Measurements from ENCODE around the gene SLC50A1. TPM values are rescaled to one million over a fixed set of nuclear protein-coding genes. Genes with fewer than 3 reads are reported as not detected.
A peak's percentile ranks its signal among the peaks of the same experiment; 100 is the strongest.

The SLC50A1 gene
- 14.9 and 28.7 TPM in 2 replicates for total RNA-seq (2014; rRNA removed; shearing (Covaris generic))

DNA sequence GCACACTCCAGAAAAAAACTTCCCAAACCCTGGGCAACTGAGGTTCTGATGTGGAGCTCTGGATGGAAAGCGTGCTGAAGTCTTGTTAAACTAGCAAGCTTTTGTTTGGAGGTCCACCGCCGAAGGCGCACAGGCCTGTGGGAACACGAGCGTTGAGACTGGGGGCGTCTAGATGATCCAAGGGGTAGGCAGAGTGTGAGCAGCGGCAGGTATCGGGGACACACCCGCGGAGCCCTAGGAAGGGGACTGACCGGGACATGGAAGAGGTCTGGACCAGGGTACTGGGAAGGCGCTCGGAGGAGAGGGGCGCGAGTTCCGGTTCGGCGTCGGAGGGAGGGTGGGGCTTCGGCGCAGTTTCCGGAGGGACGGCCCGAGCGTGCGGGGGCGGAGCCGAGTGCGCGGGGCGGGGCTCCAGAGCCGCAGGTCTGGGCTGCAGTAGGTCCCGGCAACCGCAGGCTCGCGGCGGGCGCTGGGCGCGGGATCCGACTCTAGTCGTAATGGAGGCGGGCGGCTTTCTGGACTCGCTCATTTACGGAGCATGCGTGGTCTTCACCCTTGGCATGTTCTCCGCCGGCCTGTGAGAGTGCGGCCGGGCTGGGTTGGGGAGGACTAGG, at the start of gene SLC50A1:
Gene SLC50A1, plus strand, starts transcription at position 438 of the 614 bp plus-strand sequence. Its CDS starts 60 bp downstream, at position 498.
- peak; percentile 98 for DNase-seq (ENCODE audit: low read depth)

DNA sequence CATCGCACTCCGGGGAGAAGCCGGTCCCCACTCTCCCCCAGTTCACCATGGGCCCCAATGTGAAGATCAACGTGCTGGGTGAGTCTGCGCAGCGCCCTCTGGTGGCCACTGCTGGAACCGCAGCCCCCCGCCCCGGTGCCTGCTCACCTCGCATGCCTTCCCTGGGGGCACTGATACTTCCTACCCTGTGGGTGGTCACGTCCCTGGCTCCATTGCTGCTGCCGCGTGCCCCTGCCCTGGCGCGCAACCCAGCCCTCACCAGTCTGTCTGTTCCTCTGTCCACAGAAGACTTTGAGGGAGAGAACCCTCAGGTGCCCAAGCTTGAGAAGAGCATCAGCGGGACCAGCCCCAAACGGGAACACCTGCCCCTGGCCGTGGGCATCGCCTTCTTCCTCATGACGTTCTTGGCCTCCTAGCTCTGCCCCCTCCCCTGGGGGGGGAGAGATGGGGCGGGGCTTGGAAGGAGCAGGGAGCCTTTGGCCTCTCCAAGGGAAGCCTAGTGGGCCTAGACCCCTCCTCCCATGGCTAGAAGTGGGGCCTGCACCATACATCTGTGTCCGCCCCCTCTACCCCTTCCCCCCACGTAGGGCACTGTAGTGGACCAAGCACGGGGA, 49.4 kb upstream of the SLC50A1 start:
- peak; percentile 76 for DNase-seq (ENCODE audit: low read depth)

- DNase-seq (ENCODE audit: low read depth) = no peak
Observed at GRCh38 chr1:155086856-155087535, 48.7 kb upstream of the SLC50A1 start.

DNA sequence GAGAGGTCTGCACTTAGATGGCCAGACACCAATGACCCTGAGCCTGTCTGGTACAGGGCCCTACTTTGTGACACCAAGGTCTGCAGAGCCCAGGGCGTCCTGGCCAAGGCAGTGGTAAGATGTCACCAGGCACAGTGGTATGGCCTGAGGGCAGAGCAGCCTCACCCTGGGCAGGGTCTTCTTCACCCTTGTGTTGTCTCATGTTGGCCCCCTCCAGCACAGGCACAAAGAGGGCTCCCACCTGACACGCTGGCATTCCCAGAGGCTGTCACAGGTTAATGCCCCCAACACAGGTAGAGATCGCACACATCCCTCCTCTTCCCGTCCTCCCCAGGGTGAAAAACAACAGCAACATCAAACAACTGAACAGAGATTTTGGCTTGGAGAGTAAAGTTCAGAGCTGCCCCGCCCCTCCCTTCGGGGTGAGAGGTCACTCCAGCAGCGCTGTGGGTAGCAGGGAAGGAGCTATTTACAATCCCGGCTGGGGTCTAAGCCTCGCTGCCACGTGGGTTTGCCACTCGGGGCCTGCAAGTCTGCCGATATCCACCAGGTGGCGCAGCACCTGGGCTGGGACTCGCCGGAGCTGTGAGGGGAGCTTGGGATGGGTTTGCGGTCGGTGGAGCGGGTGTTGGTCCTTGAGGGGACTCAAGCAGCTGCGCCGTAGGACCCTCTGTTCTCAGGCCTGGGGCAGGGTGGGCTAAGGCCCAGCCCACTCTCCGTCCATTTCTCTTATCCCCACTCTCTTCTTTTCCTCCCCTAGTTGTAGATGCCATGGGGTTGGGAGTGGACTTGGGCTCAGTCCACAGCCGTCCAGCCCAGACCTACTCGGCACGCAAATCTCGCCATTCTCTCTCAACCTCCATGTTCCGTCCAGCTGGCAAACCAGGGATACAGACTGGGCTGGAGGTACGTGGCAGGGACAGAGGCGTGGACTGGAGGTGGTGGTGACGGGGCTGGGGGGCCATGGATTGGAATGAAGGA, 44.3 kb upstream of the SLC50A1 start:
- DNase-seq (ENCODE audit: low read depth) = peak; percentile 82

GRCh38 chr1:155092131-155092530, 43.5 kb upstream of the SLC50A1 start:
- DNase-seq (ENCODE audit: low read depth) = no peak

- no peak for DNase-seq (ENCODE audit: low read depth)
Observed at GRCh38 chr1:155092641-155093040, 43.0 kb upstream of the SLC50A1 start.

DNA sequence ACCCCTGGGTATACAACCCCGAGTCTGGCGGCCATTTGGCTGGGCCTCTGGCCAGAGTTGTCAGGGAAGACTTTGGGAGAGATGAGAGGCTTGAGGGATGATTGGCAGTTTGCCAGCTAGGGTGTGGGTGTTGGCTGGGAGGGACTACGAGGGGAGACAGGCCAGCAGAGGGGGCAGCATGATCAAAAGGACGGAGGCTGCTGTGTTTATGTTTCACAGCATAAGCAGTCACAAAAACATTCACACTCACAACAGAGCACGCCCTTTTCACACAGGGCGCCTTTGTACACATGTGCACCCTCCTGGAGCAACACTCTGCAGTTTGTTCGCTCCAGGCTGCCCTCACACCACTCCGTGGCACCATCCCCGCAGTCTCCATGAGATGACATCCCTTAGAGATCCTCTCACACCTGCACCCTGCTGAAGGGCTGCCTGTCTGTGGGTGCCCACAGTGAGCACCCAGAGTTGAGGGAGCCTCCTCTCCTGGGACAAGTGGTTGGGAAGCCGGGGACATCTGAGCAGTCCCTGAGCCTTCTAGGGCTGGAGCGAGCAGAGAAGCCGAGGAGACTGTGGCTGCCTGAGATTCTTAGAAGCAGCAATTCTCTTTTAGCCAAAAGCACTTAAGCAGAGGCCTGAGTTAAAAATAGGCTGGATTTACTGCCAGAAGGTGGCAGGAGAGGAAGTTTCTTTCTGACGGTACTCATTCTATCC, 41.6 kb upstream of the SLC50A1 start:
- DNase-seq (ENCODE audit: low read depth) = peak; percentile 69

DNA sequence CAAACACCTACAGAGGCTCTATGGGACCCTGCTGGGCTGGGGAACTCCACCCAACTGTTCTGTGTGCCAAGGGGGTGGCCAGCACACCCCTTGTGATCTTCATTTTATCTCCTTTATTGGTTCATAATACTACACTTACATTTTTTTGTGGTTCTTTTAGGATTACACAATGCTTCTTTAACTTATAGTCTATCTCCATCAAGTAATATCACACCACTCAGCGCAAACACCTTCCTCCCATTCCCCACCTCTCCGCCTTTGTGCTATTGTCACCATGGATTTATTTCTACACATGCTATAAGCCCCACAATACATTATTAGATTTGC, 41.1 kb upstream of the SLC50A1 start:
- no peak for DNase-seq (ENCODE audit: low read depth)

- DNase-seq (ENCODE audit: low read depth) = no peak
Observed at GRCh38 chr1:155099331-155099730, 36.3 kb upstream of the SLC50A1 start.

- DNase-seq (ENCODE audit: low read depth) = no peak
Observed at GRCh38 chr1:155103325-155103724, 32.3 kb upstream of the SLC50A1 start.

- DNase-seq (ENCODE audit: low read depth) = no peak
Observed at GRCh38 chr1:155104605-155105534, 30.8 kb upstream of the SLC50A1 start.

DNA sequence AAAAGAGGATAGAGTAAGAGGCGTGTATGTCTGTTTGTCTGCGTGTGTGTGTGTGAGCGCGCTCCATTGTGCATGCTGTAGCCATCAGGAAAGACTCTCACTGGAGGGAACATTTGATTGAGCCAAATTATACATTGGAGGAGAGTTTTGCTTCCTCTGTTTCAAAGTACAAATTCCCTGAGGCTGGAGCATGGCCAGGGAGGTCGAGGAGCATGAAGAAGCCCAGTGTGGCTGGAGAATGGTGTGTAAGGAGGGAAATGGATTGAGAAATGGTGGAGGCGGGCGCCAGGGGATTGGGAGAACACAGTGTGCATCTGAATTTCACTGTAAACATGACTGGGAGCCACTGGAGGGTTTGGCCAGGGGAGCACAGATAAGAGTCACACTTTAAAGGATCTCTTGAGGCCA, 30.0 kb upstream of the SLC50A1 start:
- DNase-seq (ENCODE audit: low read depth) = no peak

GRCh38 chr1:155106862-155107261, 28.8 kb upstream of the SLC50A1 start:
- DNase-seq (ENCODE audit: low read depth) = no peak

- no peak for DNase-seq (ENCODE audit: low read depth)
Observed at GRCh38 chr1:155107309-155108264, 28.1 kb upstream of the SLC50A1 start.

DNA sequence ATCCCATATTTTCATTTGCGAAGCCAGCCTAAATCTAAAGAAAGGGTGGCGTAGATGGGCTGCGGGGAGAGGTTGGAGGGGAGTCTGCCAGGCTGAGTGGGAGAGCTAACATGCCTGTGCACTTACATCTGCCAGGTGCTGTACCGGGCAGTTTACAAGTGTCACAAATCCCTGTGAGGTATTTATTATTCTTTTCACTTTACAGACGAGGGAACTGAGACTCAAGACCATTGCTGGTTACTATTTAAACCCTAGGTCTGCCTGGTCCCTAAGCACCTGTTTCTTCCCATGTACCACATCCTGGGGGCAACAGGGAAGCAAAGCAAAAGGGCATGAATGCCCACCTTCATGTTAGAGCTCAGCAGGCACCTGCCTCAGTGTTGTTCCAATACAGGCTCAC, 27.4 kb upstream of the SLC50A1 start:
- DNase-seq (ENCODE audit: low read depth) = no peak

- DNase-seq (ENCODE audit: low read depth) = no peak
Observed at GRCh38 chr1:155110381-155110780, 25.3 kb upstream of the SLC50A1 start.

GRCh38 chr1:155110826-155111225, 24.8 kb upstream of the SLC50A1 start:
- no peak for DNase-seq (ENCODE audit: low read depth)

- no peak for DNase-seq (ENCODE audit: low read depth)
Observed at GRCh38 chr1:155113450-155113980, 22.1 kb upstream of the SLC50A1 start.

Measured in Daoy (cell line).